ENCODE results near the gene KLHL36. TPM values are rescaled to one million over a fixed set of nuclear protein-coding genes. Genes with fewer than 3 reads are reported as not detected.

The KLHL36 gene
- total RNA-seq, 1 experiment from 2014 or later: 56.1 TPM

GRCh38 chr16:84659656-84660300, 11.5 kb downstream of the KLHL36 start:
- Mint-ChIP-seq H3K36me3 (peaks cover 64% of the 10 kb centered on the region), H3K4me1 (peaks cover 15% of the 10 kb centered on the region), H3K9me3 (no peaks in the 10 kb centered on the region), H3K4me3 (no peak overlapping the region), H3K27me3 (ENCODE audit: low read depth) (no peaks in the 10 kb centered on the region), H3K27ac (0 out of 2 replicates have a peak overlapping the region, but pooled peaks have one; percentile 4)
- TF ChIP-seq ZBTB43 (CRISPR knock-in tag; IDR thresholded peaks at IDR 0.05) (no peak), ZNF425 (CRISPR knock-in tag; conservative IDR thresholded peaks at IDR 0.05) (no peak), ATF2 (CRISPR knock-in tag; IDR thresholded peaks at IDR 0.05; ENCODE audit: borderline replicate concordance, low read depth) (no peak), ARID4B (CRISPR knock-in tag; IDR thresholded peaks at IDR 0.05; ENCODE audit: borderline replicate concordance) (no peak), TP53 (CRISPR knock-in tag; IDR thresholded peaks at IDR 0.05) (no peak), FOXJ3 (CRISPR knock-in tag; IDR thresholded peaks at IDR 0.05; ENCODE audit: borderline replicate concordance) (no peak), ZNF317 (CRISPR knock-in tag; IDR thresholded peaks at IDR 0.05; ENCODE audit: borderline replicate concordance, low read depth) (no peak), USF1 (CRISPR knock-in tag; IDR thresholded peaks at IDR 0.05) (no peak), NR2C2 (CRISPR knock-in tag; IDR thresholded peaks at IDR 0.05) (no peak)
- no peak for ATAC-seq
- DNase-seq (ENCODE audit: low spot score): no peak
- ChIA-PET CTCF (no interaction called here), POLR2A (no interaction called here)

- CTCF ChIA-PET: no interaction called here
- H3K36me3 Mint-ChIP-seq: peaks cover 62% of the 10 kb centered on the region
- TF ChIP-seq ATF6 (CRISPR knock-in tag; IDR thresholded peaks at IDR 0.05): no peak
- no peak for TF ChIP-seq ZMAT4 (CRISPR knock-in tag; IDR thresholded peaks at IDR 0.05)
- TF ChIP-seq E2F5 (CRISPR knock-in tag; IDR thresholded peaks at IDR 0.05): no peak
- TF ChIP-seq ZBTB21 (CRISPR knock-in tag; IDR thresholded peaks at IDR 0.05; ENCODE audit: borderline replicate concordance): no peak
- TF ChIP-seq USF2 (CRISPR knock-in tag; IDR thresholded peaks at IDR 0.05): no peak
- TF ChIP-seq ATF1 (CRISPR knock-in tag; IDR thresholded peaks at IDR 0.05): no peak
- TF ChIP-seq FOXJ3 (CRISPR knock-in tag; IDR thresholded peaks at IDR 0.05; ENCODE audit: borderline replicate concordance): no peak
- TF ChIP-seq SOX15 (CRISPR knock-in tag; IDR thresholded peaks at IDR 0.05): no peak
- TF ChIP-seq GABPB1 (CRISPR knock-in tag; IDR thresholded peaks at IDR 0.05): no peak
- TF ChIP-seq ETV6 (CRISPR knock-in tag; IDR thresholded peaks at IDR 0.05): no peak
These were observed 12.7 kb downstream of the KLHL36 start for GRCh38 chr16:84660973-84661372.

More at GRCh38 chr16:84660973-84661372, 12.7 kb downstream of the KLHL36 start:
- POLR2A ChIA-PET: no interaction called here
- Mint-ChIP-seq H3K4me1 (peaks cover 15% of the 10 kb centered on the region), H3K4me3 (no peak overlapping the region), H3K27ac (no peak overlapping the region), H3K27me3 (ENCODE audit: low read depth) (no peaks in the 10 kb centered on the region), H3K9me3 (no peaks in the 10 kb centered on the region)
- DNase-seq (ENCODE audit: low spot score): no peak
- no peak for ATAC-seq
